HEK293 (cell line): ENCODE results near the gene ABCB4.

ENCODE experiments used
- ZNF514 ChIP-seq: fragments of 450-650 bp; formaldehyde crosslinking; IDR thresholded peaks from 2 replicates; pipeline ENCODE4 v1.5.1; 2016; ENCODE audit warnings: missing biosample characterization, missing genetic modification characterization
- ZNF670 ChIP-seq: fragments of 450-650 bp; formaldehyde crosslinking; IDR thresholded peaks from 2 replicates; pipeline ENCODE4 v1.5.1; 2016; ENCODE audit warnings: missing biosample characterization, missing genetic modification characterization, low read depth
- TF ChIP-seq, protein P1 (sequence below): fragments of 450-650 bp; formaldehyde crosslinking; IDR thresholded peaks from 2 replicates; pipeline ENCODE4 v1.5.1; 2016; ENCODE audit warnings: missing biosample characterization, missing genetic modification characterization
- TF ChIP-seq, protein P2 (sequence below): fragments of 450-650 bp; formaldehyde crosslinking; optimal IDR thresholded peaks from 2 replicates; pipeline ENCODE3; 2016; ENCODE audit warnings: missing biosample characterization, mild to moderate bottlenecking, missing genetic modification characterization

DNA sequence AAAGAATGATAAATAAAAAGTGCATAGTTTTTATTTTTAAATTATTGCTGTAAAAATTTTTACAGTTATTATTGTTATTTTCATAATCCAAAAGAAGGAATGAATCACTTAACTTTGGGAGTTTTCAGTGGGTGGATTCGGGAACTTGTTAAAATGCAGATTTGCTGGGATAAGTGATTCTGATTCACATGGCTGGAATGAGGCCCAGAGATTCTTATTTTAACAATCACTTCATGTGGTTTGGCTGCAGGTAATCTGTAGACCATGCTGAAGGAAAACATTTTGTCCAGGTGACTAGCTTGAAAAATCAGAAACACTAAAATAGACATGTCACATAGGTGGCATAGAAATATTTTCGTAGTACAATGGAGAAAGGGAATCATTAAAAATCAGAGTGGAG lies 116.1 kb downstream of the ABCB4 start:
- TF ChIP-seq, protein P1, sequence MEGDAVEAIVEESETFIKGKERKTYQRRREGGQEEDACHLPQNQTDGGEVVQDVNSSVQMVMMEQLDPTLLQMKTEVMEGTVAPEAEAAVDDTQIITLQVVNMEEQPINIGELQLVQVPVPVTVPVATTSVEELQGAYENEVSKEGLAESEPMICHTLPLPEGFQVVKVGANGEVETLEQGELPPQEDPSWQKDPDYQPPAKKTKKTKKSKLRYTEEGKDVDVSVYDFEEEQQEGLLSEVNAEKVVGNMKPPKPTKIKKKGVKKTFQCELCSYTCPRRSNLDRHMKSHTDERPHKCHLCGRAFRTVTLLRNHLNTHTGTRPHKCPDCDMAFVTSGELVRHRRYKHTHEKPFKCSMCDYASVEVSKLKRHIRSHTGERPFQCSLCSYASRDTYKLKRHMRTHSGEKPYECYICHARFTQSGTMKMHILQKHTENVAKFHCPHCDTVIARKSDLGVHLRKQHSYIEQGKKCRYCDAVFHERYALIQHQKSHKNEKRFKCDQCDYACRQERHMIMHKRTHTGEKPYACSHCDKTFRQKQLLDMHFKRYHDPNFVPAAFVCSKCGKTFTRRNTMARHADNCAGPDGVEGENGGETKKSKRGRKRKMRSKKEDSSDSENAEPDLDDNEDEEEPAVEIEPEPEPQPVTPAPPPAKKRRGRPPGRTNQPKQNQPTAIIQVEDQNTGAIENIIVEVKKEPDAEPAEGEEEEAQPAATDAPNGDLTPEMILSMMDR (tag by site-specific recombination), result no peak
- TF ChIP-seq ZNF514 (tag by site-specific recombination), result no peak
- TF ChIP-seq ZNF670 (tag by site-specific recombination), result no peak
- TF ChIP-seq, protein P2, sequence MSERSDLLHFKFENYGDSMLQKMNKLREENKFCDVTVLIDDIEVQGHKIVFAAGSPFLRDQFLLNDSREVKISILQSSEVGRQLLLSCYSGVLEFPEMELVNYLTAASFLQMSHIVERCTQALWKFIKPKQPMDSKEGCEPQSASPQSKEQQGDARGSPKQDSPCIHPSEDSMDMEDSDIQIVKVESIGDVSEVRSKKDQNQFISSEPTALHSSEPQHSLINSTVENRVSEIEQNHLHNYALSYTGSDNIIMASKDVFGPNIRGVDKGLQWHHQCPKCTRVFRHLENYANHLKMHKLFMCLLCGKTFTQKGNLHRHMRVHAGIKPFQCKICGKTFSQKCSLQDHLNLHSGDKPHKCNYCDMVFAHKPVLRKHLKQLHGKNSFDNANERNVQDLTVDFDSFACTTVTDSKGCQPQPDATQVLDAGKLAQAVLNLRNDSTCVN (tag by site-specific recombination), result no peak
